HG02938 (cell line): Measurements from ENCODE around the gene CRHR1.
"Not testable (repeated sequence)": the region's sequence is repeated elsewhere in the genome, so short reads cannot be mapped to it uniquely, and the experiment has no call there.

Experiments
- ATAC-seq: cut with Tn5 transposase; IDR thresholded peaks from one replicate; pipeline ENCODE4 v1.9.1; 2021; ENCODE audit warnings: mild to moderate bottlenecking, moderate library complexity; ENCODE audit not compliant: unreplicated experiment

The CRHR1 gene

GRCh38 chr17:45784293-45784740 lies at the start of gene CRHR1:
TSS of gene CRHR1 (plus strand) at chr17:45784320. CDS start at chr17:45784545, 225 bp downstream.
- no peak for ATAC-seq

DNA sequence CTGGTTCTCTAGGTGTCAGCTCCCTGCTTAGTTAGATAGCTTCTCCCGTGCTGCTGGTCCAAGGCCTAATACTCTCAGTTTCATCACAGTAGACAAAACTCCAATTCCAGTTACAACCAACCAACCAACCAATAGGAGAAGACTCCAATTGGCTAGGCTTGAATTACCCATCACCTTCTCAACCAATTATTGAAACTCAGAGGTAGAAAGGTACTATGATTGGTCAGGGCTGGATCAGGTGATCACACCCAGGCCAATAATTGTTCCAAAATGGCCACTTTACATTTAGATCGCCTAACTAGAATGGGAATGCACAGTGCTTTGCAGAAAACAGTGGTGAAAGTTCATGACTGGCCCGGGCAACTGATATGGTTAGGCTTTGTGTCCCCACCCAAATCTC lies 49.5 kb upstream of the CRHR1 start:
- no peak for ATAC-seq

DNA sequence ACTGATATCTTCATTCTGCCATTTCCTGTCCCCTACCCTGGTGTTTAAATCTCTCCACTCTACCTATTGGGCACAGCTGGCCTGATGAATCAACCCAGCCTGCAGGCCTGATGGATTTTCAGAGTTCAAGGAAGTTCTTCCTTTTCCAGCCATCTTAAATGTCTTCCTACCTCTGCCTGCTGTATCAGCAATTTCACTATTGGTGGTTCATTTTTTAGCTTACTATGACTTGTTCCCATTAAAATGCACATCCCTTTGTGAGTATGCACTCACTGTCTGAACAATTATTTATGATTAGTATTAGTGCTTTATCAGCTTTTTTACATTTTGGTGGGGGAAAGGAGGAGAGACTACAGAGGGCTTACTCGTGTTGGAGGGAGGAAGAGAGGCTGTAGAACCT lies 48.6 kb upstream of the CRHR1 start:
- ATAC-seq: no peak

DNA sequence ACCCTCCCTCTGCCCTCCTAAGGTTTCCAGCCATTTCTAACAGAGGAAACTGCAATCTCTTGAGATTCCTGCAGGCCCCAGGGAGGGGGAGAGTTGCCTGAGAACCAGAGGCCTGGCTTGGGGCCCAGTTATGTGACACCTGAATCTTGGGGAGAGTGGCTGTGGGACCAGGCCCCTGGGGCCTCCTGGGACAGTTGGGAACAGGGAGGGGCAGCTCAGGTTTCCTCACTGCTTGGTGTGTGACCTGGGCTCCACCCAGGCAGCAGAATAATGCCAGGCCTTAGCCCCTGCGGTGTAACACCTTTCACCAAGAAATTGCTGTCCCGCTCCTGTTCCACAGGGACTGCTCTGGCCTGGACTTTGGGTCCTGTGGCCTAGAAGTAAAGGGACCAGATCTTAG lies 44.3 kb upstream of the CRHR1 start:
- no peak for ATAC-seq

DNA sequence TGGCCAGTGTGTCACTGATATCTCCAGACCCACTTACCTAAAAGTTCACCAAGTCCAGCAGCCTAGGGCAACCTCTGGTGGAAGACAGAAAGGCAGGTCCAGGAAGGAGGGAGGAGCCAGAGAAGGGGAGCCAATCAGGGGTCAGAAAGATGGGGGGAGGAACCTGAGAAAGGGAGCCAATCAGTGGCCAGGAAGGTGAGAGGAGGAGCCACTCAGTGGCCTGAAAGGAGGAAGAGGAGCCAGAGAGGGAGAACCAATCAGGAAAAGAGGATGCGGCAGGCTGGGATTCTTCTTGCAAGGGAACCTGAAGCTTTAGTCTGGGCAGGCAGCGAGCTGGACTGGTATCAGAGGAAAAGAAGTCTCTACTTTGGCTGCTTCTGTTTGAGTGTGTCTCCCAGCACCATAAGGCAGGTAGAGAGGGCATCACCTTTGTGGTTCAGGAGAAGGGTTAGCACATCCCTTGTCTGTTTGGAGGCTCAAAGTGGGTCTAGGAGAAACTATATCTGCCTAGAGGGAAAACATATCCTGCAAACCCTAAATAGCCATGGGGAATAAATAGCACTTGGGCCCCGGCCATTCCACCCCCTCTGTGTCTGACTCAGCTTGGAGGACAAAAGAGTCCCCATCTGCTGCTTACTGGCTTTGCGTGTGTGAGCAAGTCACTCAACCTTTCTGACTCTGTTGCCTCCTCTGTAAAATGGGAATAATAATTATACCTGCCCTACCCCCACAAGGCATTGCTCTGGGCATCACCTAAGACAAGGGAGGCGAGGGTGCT lies 43.4 kb upstream of the CRHR1 start:
- no peak for ATAC-seq

GRCh38 chr17:45742251-45742650 lies 41.9 kb upstream of the CRHR1 start:
- no peak for ATAC-seq

DNA sequence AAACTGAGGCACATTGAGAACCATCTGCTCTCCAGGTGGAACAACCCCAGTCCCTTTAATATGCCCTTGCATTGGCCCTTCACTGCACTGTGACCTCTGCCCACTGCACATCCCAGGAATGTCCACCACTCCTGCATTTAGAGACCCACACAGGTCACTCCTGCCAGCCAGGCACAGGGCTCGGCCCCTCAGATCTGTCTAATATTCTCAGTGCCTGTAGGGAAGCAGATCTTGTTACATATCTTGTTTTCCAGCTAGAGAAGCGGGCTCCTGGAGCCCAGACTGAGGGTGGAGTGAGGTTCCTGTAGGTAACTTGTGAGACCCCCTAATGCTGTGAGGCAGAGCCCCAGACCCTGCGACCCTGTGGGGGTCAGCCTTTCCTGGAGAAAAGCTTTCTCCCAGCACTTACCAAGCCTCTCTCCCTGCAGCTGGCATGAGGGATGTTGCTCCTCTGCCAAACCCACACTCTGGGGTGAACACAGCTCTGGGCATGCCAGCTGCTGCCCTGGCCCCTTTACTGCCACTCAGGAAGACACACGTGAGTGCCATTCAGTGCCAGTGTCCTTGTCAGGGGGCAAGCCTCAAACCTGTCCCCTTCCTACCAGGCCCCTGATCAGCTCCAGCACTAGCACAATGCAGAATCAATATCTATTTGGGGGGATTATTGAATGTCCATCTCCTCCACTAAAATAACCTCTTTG lies 40.3 kb upstream of the CRHR1 start:
- ATAC-seq: no peak

GRCh38 chr17:45744826-45745225 lies 39.3 kb upstream of the CRHR1 start:
- not testable (repeated sequence) for ATAC-seq

GRCh38 chr17:45745601-45746494 lies 38.3 kb upstream of the CRHR1 start:
- ATAC-seq: no peak

DNA sequence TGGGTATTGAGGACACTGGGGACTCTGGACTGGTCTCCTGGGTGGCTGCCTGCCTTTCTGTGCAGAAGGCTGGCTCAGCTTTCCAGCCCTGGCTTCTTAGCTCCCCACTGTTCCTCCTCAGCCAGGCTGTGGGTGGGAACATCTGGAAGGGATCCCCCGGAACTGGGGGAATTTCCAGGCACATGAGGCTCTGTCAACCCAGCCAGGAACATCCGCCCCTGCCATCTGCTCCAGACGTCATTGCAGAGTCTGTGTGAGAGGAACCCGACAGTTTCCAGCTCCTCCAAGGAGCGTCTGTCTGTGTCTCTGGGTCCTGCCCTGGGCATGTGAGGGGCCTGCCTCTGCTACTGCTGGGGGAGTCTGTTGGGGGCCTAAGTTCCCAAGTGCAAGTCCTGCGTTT lies 36.2 kb upstream of the CRHR1 start:
- no peak for ATAC-seq

GRCh38 chr17:45748731-45749310 lies 35.3 kb upstream of the CRHR1 start:
- ATAC-seq: no peak

- no peak for ATAC-seq
These were observed 34.2 kb upstream of the CRHR1 start for GRCh38 chr17:45749831-45750335.

- no peak for ATAC-seq
These were observed 33.2 kb upstream of the CRHR1 start for GRCh38 chr17:45750779-45751440.

- no peak for ATAC-seq
These were observed 32.7 kb upstream of the CRHR1 start for GRCh38 chr17:45751466-45751865.

DNA sequence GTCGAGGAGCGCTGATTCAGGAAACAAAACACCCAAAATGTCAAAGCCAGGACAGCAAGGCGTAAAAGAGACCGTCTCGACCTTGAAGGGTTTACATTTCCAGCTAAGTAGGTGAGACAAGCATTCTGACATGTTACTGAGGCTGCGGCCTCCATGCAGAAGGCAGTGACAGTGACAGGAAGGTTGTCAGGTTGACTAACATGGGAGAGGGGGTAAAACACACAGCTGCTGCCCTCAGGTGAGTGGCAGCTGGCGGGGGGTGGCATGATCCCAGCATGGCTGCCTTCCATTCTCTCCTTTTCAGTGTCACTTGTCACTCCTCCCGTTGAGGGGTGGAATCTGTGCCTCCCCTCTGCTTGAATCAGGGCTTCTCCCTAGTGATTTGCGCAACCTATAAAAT lies 31.9 kb upstream of the CRHR1 start:
- no peak for ATAC-seq

- ATAC-seq: no peak
These were observed 30.4 kb upstream of the CRHR1 start for GRCh38 chr17:45753645-45754225.

DNA sequence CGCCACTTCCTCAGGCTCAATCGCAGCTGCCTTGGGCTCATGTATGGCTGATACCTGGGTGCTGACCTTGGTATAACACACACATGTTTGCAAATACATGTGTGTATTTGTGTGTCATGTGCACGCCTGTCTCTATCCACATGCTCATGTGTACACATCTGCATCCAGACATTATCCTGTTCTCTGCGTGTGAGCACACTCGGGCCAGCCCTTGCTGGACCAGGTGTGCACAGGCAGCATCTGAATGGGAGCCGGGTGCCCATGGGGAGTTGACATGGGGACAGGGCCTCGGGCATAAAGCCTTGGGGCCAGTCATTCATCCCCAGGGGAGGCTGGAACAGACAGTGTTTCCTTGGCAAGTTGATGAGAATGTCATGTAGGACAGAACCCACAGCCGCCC lies 29.1 kb upstream of the CRHR1 start:
- no peak for ATAC-seq

- ATAC-seq: no peak
These were observed 27.7 kb upstream of the CRHR1 start for GRCh38 chr17:45756266-45756991.
